ENCODE measurements around the gene ITGB2.
A peak's percentile ranks its signal among the peaks of the same experiment; 100 is the strongest.

Gene ITGB2

GRCh38 chr21:44958471-44959191 lies 37.9 kb upstream of the ITGB2 start:
- no peak overlapping the region for H3K4me3 ChIP-seq (ENCODE audit: low read depth, low read length)
- no peak for TF ChIP-seq CTCF (IDR thresholded peaks at IDR 0.05; ENCODE audit: low read depth, low read length)
- DNase-seq (ENCODE audit: low read depth, low spot score) = peak; percentile 91
- in situ Hi-C loops (cut with HindIII; ENCODE audit: low sequenced_read_pairs) = no loop called here

GRCh38 chr21:44957901-44958451 lies 37.3 kb upstream of the ITGB2 start:
- TF ChIP-seq CTCF (IDR thresholded peaks at IDR 0.05; ENCODE audit: low read depth, low read length) = no peak
- no peak for DNase-seq (ENCODE audit: low read depth, low spot score)
- in situ Hi-C loops (cut with HindIII; ENCODE audit: low sequenced_read_pairs) = no loop called here
- no peak overlapping the region for H3K4me3 ChIP-seq (ENCODE audit: low read depth, low read length)

- H3K4me3 ChIP-seq (ENCODE audit: low read depth, low read length) = no peak overlapping the region
- in situ Hi-C loops (cut with HindIII; ENCODE audit: low sequenced_read_pairs) = no loop called here
- TF ChIP-seq CTCF (IDR thresholded peaks at IDR 0.05; ENCODE audit: low read depth, low read length) = no peak
- DNase-seq (ENCODE audit: low read depth, low spot score) = no peak
These were observed 36.5 kb upstream of the ITGB2 start for GRCh38 chr21:44957047-44957831.

GRCh38 chr21:44956356-44957046 lies 35.8 kb upstream of the ITGB2 start:
- no peak for TF ChIP-seq CTCF (IDR thresholded peaks at IDR 0.05; ENCODE audit: low read depth, low read length)
- DNase-seq (ENCODE audit: low read depth, low spot score) = no peak
- in situ Hi-C loops (cut with HindIII; ENCODE audit: low sequenced_read_pairs) = no loop called here
- H3K4me3 ChIP-seq (ENCODE audit: low read depth, low read length) = no peak overlapping the region

- no peak for DNase-seq (ENCODE audit: low read depth, low spot score)
- in situ Hi-C loops (cut with HindIII; ENCODE audit: low sequenced_read_pairs) = no loop called here
- H3K4me3 ChIP-seq (ENCODE audit: low read depth, low read length) = no peak overlapping the region
- TF ChIP-seq CTCF (IDR thresholded peaks at IDR 0.05; ENCODE audit: low read depth, low read length) = no peak
These were observed 35.1 kb upstream of the ITGB2 start for GRCh38 chr21:44955798-44956175.

- in situ Hi-C loops (cut with HindIII; ENCODE audit: low sequenced_read_pairs) = no loop called here
- no peak for TF ChIP-seq CTCF (IDR thresholded peaks at IDR 0.05; ENCODE audit: low read depth, low read length)
- H3K4me3 ChIP-seq (ENCODE audit: low read depth, low read length) = no peak overlapping the region
- DNase-seq (ENCODE audit: low read depth, low spot score) = peak; percentile 28
These were observed 34.6 kb upstream of the ITGB2 start for GRCh38 chr21:44955141-44955797.
